ENCODE measurements around the gene HEBP1. TPM values are rescaled to one million over a fixed set of nuclear protein-coding genes. Genes with fewer than 3 reads are reported as not detected.

HEBP1 gene
- total RNA-seq, 1 donor from 2014 or later = 14.7 TPM

DNA sequence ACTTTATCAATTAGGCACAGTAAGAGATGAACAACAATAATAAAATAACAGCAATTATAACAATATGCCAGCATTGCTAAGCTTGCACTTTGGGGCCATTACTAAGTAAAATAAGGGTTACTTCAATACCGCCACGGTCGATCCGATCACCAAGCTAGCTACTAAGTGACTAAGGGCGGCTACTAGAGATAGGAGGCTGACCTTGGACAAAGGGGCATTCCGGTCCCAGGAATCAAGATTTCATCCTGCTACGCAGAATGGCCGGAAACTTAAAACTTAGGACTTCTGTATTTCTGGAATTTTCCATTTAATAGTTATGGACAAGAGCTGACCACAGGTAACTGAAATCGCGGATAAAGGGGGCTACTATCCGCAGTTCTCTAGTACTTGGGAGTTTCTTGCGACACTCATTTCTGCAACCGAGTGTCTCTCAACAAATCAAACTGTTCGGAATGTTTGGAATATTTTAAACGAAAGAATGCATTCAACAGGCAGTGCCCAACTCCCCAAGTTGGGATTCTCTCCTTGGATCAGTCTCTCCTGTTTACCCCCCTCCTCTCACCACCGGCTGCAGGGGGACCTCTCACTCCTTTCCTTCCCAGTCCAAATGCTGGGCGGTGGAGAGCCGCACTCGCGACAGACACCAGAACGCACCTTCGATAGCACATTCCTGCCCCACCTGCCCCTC, 650 bp downstream of the HEBP1 start:
- TF ChIP-seq, protein P1, sequence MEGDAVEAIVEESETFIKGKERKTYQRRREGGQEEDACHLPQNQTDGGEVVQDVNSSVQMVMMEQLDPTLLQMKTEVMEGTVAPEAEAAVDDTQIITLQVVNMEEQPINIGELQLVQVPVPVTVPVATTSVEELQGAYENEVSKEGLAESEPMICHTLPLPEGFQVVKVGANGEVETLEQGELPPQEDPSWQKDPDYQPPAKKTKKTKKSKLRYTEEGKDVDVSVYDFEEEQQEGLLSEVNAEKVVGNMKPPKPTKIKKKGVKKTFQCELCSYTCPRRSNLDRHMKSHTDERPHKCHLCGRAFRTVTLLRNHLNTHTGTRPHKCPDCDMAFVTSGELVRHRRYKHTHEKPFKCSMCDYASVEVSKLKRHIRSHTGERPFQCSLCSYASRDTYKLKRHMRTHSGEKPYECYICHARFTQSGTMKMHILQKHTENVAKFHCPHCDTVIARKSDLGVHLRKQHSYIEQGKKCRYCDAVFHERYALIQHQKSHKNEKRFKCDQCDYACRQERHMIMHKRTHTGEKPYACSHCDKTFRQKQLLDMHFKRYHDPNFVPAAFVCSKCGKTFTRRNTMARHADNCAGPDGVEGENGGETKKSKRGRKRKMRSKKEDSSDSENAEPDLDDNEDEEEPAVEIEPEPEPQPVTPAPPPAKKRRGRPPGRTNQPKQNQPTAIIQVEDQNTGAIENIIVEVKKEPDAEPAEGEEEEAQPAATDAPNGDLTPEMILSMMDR (IDR thresholded peaks at IDR 0.05; ENCODE audit: insufficient read depth, low read length, poor library complexity, severe bottlenecking) = no peak
- Histone ChIP-seq H3K27me3 (ENCODE audit: control insufficient read depth, insufficient read depth, low read length) (no peaks in the 10 kb centered on the region), H3K36me3 (ENCODE audit: control insufficient read depth, insufficient read depth, low read length) (no peaks in the 10 kb centered on the region), H3K4me3 (ENCODE audit: low read depth, low read length) (peak overlapping the region; percentile 95)
- no peak for DNase-seq (ENCODE audit: low read depth)

DNA sequence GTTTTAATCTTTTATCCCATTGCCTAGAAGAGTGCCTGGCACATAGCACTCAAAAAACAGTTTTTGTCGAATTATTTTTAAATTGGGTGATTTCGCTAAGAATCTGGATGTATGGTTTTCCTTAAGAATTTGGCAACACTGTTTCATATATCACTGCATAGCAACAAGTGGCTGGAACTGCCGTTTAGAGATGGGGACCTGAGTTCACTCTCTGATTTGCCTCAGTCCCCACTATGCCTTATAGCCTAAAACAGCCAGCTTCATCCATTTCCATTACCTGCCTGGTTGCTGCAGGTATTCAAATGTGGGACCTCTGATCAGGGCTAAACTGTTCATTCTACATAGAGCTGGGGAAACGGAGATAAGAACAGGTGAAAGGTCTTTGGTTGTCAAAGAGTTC, 1.8 kb downstream of the HEBP1 start:
- DNase-seq (ENCODE audit: low read depth) = no peak
- H3K27me3 ChIP-seq (ENCODE audit: control insufficient read depth, insufficient read depth, low read length) = no peaks in the 10 kb centered on the region
- H3K36me3 ChIP-seq (ENCODE audit: control insufficient read depth, insufficient read depth, low read length) = no peaks in the 10 kb centered on the region
- TF ChIP-seq, protein P1 (IDR thresholded peaks at IDR 0.05; ENCODE audit: insufficient read depth, low read length, poor library complexity, severe bottlenecking) = no peak
- H3K4me3 ChIP-seq (ENCODE audit: low read depth, low read length) = no peak overlapping the region

DNA sequence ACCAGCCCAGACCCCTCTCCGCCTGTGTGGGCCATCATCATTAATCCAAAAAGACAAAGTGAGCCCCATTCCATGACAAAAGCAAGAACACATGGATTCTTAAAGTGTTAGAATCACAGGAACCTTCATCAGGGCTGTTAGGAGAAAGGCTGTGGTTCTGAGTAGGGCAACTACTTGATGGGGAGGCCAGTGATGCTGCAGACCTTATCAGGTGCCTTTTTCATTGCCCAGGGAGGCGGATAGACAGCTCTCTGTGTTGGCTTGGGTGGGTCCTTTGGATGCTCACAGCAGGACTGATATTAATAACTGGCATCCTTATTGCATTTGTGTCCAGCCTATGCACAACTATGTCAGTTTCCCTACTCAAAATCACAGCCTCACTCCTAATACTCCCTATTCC, 2.3 kb downstream of the HEBP1 start:
- Histone ChIP-seq H3K27me3 (ENCODE audit: control insufficient read depth, insufficient read depth, low read length) (no peaks in the 10 kb centered on the region), H3K36me3 (ENCODE audit: control insufficient read depth, insufficient read depth, low read length) (no peaks in the 10 kb centered on the region), H3K4me3 (ENCODE audit: low read depth, low read length) (no peak overlapping the region)
- TF ChIP-seq, protein P1 (IDR thresholded peaks at IDR 0.05; ENCODE audit: insufficient read depth, low read length, poor library complexity, severe bottlenecking) = no peak
- no peak for DNase-seq (ENCODE audit: low read depth)

DNA sequence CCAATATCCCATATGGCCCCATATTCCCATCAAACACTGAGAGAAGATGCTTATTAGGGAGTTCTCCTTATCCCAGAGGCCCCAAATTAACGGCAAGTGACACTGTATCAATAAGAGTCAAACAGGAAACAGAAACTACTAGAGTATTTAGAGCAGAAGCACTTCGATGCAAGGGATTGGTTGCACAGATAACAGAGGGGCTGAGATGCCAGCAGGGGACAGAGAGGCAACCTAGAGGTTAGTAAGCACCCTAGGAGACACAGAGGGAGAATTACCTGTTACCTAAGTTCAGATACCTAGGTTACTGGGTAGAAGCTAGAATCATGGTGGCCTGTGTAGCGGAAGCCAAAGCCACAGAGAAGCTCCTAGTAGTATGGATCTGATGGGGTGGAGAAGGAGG, 2.9 kb downstream of the HEBP1 start:
- DNase-seq (ENCODE audit: low read depth) = no peak

DNA sequence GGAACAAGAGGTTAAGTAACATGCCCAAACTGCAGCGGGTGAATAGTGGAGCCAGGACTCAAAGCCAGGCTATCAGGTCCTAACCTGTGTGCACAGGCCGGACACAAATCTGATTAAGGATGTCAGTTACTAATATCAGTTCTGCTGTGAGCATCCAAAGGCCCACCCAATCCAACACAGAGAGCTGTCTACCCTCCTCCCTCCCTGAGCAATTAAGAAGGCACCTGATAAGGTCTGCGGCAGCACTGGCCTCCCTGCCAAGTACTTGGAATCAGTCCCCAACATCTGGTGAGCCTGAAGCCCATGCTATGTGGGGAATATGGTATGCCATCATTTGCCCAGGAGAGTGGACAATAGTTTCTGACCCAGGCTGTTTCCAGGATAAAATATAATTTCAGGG, 3.9 kb downstream of the HEBP1 start:
- TF ChIP-seq, protein P1 (IDR thresholded peaks at IDR 0.05; ENCODE audit: insufficient read depth, low read length, poor library complexity, severe bottlenecking) = no peak
- H3K27me3 ChIP-seq (ENCODE audit: control insufficient read depth, insufficient read depth, low read length) = no peaks in the 10 kb centered on the region
- H3K4me3 ChIP-seq (ENCODE audit: low read depth, low read length) = no peak overlapping the region
- no peak for DNase-seq (ENCODE audit: low read depth)
- no peaks in the 10 kb centered on the region for H3K36me3 ChIP-seq (ENCODE audit: control insufficient read depth, insufficient read depth, low read length)

More for the DNA sequence above, 2.9 kb downstream of the HEBP1 start:
- H3K36me3 ChIP-seq (ENCODE audit: control insufficient read depth, insufficient read depth, low read length) = no peaks in the 10 kb centered on the region
- TF ChIP-seq, protein P1 (IDR thresholded peaks at IDR 0.05; ENCODE audit: insufficient read depth, low read length, poor library complexity, severe bottlenecking) = no peak
- no peak overlapping the region for H3K4me3 ChIP-seq (ENCODE audit: low read depth, low read length)
- H3K27me3 ChIP-seq (ENCODE audit: control insufficient read depth, insufficient read depth, low read length) = no peaks in the 10 kb centered on the region

DNA sequence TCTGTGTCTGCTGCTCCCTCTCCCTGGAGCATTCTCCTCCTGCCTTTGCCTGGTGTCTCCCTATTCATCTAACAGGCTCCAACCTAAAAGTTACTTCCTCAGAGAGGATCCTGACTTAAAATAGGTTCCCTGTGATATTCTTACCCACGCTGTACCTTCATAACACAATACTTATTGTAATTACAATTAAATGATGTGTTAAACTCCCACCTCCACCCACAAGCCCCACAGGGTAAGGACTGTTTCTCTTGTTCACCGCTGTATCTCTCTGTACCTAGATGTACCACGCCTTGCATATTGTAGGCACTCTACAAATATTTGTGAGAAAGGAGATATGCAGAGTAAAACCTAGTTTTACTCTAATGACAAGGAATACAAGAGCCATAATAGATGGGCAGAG, 5.0 kb downstream of the HEBP1 start:
- TF ChIP-seq, protein P1 (IDR thresholded peaks at IDR 0.05; ENCODE audit: insufficient read depth, low read length, poor library complexity, severe bottlenecking) = no peak
- no peak overlapping the region for H3K4me3 ChIP-seq (ENCODE audit: low read depth, low read length)
- H3K27me3 ChIP-seq (ENCODE audit: control insufficient read depth, insufficient read depth, low read length) = no peaks in the 10 kb centered on the region
- no peaks in the 10 kb centered on the region for H3K36me3 ChIP-seq (ENCODE audit: control insufficient read depth, insufficient read depth, low read length)
- no peak for DNase-seq (ENCODE audit: low read depth)

All from kidney epithelial cell (primary cell).